Body of pancreas (tissue), 4 donors: ENCODE data around the gene NES.

ENCODE experiments used
- CTCF ChIP-seq, 7 experiments: fragments of 450-650 bp in 4 of 7; fragments of 200-600 bp in 3 of 7; sonication (generic) in 3 of 7; IDR thresholded peaks; one replicate each; pipeline ENCODE4 v1.5.1; 2016 to 2019; ENCODE audit warnings: antibody characterized with exemption in 7 of 7
- POLR2A ChIP-seq, 3 donors: fragments of 450-650 bp; IDR thresholded peaks; one replicate each; pipeline ENCODE4 v1.6.1; 2016; ENCODE audit warnings: antibody characterized with exemption in 3 of 3, mild to moderate bottlenecking in 2 of 3

- TF ChIP-seq CTCF (IDR thresholded peaks at IDR 0.05) (no peak), POLR2A (IDR thresholded peaks at IDR 0.05) (no peak)
These were observed 22.5 kb downstream of the NES start for GRCh38 chr1:156654700-156655099.
